Keratinocyte (primary cell): Measurements from ENCODE around the gene MRPL53. TPM values are rescaled to one million over a fixed set of nuclear protein-coding genes. Genes with fewer than 3 reads are reported as not detected.

Experiments used
- DNase-seq: peaks from one replicate; pipeline ENCODE4 v3.0.0-alpha.2; 2011; ENCODE audit warnings: low read depth, missing footprints, low spot score
- FAIRE-seq: peaks from 2 replicates; lab custom pipeline; 2011; peaks lifted over from hg19 to GRCh38; lab: Jason Lieb, UNC
- H2AFZ ChIP-seq: 2 replicates; pipeline ENCODE4 v1.6.0; 2012; ENCODE audit warnings: low read length, control low read depth, inconsistent platforms; ENCODE audit not compliant: control insufficient read depth
- H3K27ac ChIP-seq: 2 replicates; pipeline ENCODE4 v1.5.1; 2011; ENCODE audit warnings: low read length; ENCODE audit not compliant: control insufficient read depth, insufficient read depth
- H3K27me3 ChIP-seq: 3 replicates; pipeline ENCODE4 v1.6.0; 2011; ENCODE audit warnings: low read length; ENCODE audit not compliant: control insufficient read depth, insufficient read depth; ENCODE audit errors: extremely low read depth
- H3K36me3 ChIP-seq, 2 experiments: 2 replicates in 1 of 2; 3 replicates in 1 of 2; pipeline ENCODE4 v1.5.1; 2011; ENCODE audit warnings: low read length in 2 of 2, mild to moderate bottlenecking in 1 of 2; ENCODE audit not compliant: control insufficient read depth in 2 of 2, insufficient read depth in 2 of 2; ENCODE audit errors: extremely low read depth in 1 of 2
- H3K4me1 ChIP-seq: 3 replicates; pipeline ENCODE4 v1.5.1; 2011; ENCODE audit warnings: low read length; ENCODE audit not compliant: control insufficient read depth, insufficient read depth; ENCODE audit errors: extremely low read depth
- H3K4me2 ChIP-seq: 3 replicates; pipeline ENCODE4 v1.6.0; 2011; ENCODE audit warnings: low read depth, low read length; ENCODE audit not compliant: control insufficient read depth, insufficient read depth; ENCODE audit errors: extremely low read depth
- H3K4me3 ChIP-seq, 3 experiments: fragments of 200-600 bp in 1 of 3; sonication (generic) in 1 of 3; 2 replicates in 2 of 3; 3 replicates in 1 of 3; pipeline ENCODE4 v1.5.1; 2011 to 2016; ENCODE audit warnings: low read length in 3 of 3, mild to moderate bottlenecking in 3 of 3, control low read depth in 2 of 3, inconsistent platforms in 1 of 3, low read depth in 1 of 3, mixed read lengths in 1 of 3, mixed run types in 1 of 3, moderate library complexity in 1 of 3; ENCODE audit not compliant: control insufficient read depth in 2 of 3, insufficient read depth in 2 of 3; ENCODE audit errors: extremely low read depth in 1 of 3
- H3K79me2 ChIP-seq: 2 replicates; pipeline ENCODE4 v1.6.0; 2012; ENCODE audit warnings: low read length; ENCODE audit not compliant: control insufficient read depth, insufficient read depth
- H3K9ac ChIP-seq: 3 replicates; pipeline ENCODE4 v1.6.0; 2011; ENCODE audit warnings: low read length; ENCODE audit not compliant: control insufficient read depth, insufficient read depth; ENCODE audit errors: extremely low read depth
- H3K9me1 ChIP-seq: 3 replicates; pipeline ENCODE4 v1.6.0; 2011; ENCODE audit warnings: low read length; ENCODE audit not compliant: control insufficient read depth, insufficient read depth; ENCODE audit errors: extremely low read depth
- H3K9me3 ChIP-seq: 2 replicates; pipeline ENCODE4 v1.5.1; 2012; ENCODE audit warnings: low read depth, low read length; ENCODE audit not compliant: control insufficient read depth
- H4K20me1 ChIP-seq: 3 replicates; pipeline ENCODE4 v1.6.0; 2011; ENCODE audit warnings: low read length; ENCODE audit not compliant: control insufficient read depth, insufficient read depth; ENCODE audit errors: extremely low read depth
- CTCF ChIP-seq, 3 experiments: IDR thresholded peaks in 1 of 3; conservative IDR thresholded peaks in 1 of 3; optimal IDR thresholded peaks in 1 of 3; 2 replicates in 2 of 3; 3 replicates in 1 of 3; pipeline versions ENCODE3 to v1.5.1; 2011; ENCODE audit warnings: low read length in 3 of 3, mild to moderate bottlenecking in 3 of 3, moderate library complexity in 2 of 3, control low read depth in 1 of 3, inconsistent platforms in 1 of 3; ENCODE audit not compliant: insufficient read depth in 2 of 3; ENCODE audit errors: extremely low read depth in 1 of 3
- EZH2 ChIP-seq: IDR thresholded peaks from one replicate; pipeline ENCODE4 v1.6.1; 2012; ENCODE audit warnings: inconsistent platforms, mild to moderate bottlenecking, low read length, moderate library complexity
- dilution Hi-C: fragments of 300-500 bp; cut with MboI; formaldehyde crosslinking; loops from one replicate; pipeline ENCODE4 v1.7.0; 2020; ENCODE audit warnings: low sequenced_read_pairs; ENCODE audit not compliant: extremely low pct_ligation_motif_present
- polyA plus RNA-seq, 5 experiments: library from polyadenylated mRNA; depleted of rRNA in 3 of 5; stranded (reverse) in 3 of 5; stranded (forward) in 1 of 5; unstranded in 1 of 5; fragments of >200 nt; gene quantifications; 1 replicate in 1 of 5; 2 replicates in 3 of 5; 3 replicates in 1 of 5; pipeline versions ENCODE4 v1.2.1 to v1.2.3, GENCODE V29; 2011 to 2012; ENCODE audit warnings: missing spikeins in 2 of 5, low read depth in 1 of 5, low replicate concordance in 1 of 5

Gene MRPL53
- polyA plus RNA-seq, 1 donor (not counting 4 experiments of a cell fraction or from before 2014, with no cell fraction given), result 31.0 TPM

DNA sequence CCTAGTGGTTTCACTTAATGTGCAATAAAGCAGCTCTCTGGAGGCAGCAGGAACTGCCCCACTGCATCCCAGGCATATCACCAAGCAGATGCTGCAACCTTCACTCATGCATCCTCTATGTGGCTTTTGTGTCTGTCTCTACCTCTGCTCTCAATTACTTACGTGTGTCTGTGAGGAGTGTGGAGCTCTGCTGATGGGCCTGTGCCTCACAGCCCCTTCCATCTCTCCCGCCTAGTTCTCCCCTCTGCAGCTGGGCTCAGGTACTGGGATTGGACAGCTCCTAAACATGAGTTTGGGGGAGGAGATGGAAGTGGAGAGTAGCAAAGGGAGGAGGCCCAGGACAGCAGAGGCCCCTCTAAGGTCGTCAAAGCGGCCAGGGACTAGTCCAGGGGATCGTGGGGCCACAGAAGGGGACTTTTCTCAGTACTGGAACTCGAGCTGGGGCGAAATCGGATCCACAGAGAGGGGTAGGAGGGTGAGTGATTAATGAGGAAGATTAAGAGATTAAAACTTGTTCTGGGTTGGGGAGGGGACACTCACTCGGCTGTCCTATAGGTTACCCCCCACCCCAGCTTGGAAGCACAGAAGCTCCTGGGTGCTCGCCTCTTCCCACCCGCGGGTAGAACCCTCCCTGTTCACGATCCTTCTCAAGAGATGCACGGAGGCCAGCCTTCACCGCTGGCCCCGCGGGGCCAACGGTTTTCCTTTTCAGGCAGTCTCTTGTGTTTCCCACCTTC, 29.0 kb upstream of the MRPL53 start:
- Histone ChIP-seq H3K9me1 (no peaks in the 10 kb centered on the region), H3K4me2 (no peak overlapping the region), H4K20me1 (no peaks in the 10 kb centered on the region), H3K27me3 (peaks cover 41% of the 10 kb centered on the region), H3K27ac (no peak overlapping the region), H3K9ac (no peak overlapping the region), H3K4me3 (no peak overlapping the region), H3K4me1 (peaks cover 39% of the 10 kb centered on the region), H3K79me2 (peaks cover 9% of the 10 kb centered on the region), H3K36me3 (peaks cover 9 to 10% of the 10 kb centered on the region in 2 experiments), H2AFZ (no peak overlapping the region), H3K9me3 (no peaks in the 10 kb centered on the region)
- DNase-seq, result no peak
- dilution Hi-C loops, result no loop called here
- FAIRE-seq, result no peak
- TF ChIP-seq EZH2 (no peak), CTCF (optimal IDR thresholded peaks at IDR 0.05 in 1 of 3, IDR thresholded peaks at IDR 0.05 in 1 of 3, conservative IDR thresholded peaks at IDR 0.05 in 1 of 3; ENCODE audit: extremely low read depth in 1 of 3, insufficient read depth in 2 of 3, low read length in 3 of 3) (no peak)

DNA sequence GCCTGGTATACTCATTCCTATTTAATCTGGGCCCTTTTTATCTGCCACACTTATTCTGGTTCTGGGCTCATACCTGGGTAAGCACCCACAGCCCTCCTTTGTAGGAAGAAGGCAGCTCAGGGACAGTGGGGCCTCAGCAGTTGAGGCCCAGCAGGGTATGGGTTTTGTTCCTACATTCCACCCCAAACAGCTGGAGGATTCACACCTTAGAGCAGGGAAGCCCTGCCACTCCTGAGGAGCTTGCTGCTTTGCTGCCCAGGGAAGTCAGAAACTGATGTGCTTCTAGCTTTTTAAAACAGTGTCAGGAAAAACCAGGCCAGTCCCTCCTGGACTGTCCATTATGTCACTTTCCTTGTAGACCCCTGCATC, 28.1 kb upstream of the MRPL53 start:
- FAIRE-seq (no peak), DNase-seq (no peak)
- Histone ChIP-seq H2AFZ (no peak overlapping the region), H3K9me3 (no peaks in the 10 kb centered on the region), H3K9me1 (no peaks in the 10 kb centered on the region), H3K9ac (no peak overlapping the region), H3K36me3 (peaks cover 5 to 10% of the 10 kb centered on the region in 2 experiments), H3K27me3 (peaks cover 41% of the 10 kb centered on the region), H3K79me2 (peaks cover 3% of the 10 kb centered on the region), H3K4me1 (peaks cover 33% of the 10 kb centered on the region), H3K4me3 (no peak overlapping the region), H4K20me1 (no peaks in the 10 kb centered on the region), H3K4me2 (no peak overlapping the region), H3K27ac (no peak overlapping the region)
- dilution Hi-C loops, result no loop called here
- TF ChIP-seq EZH2 (no peak), CTCF (optimal IDR thresholded peaks at IDR 0.05 in 1 of 3, IDR thresholded peaks at IDR 0.05 in 1 of 3, conservative IDR thresholded peaks at IDR 0.05 in 1 of 3; ENCODE audit: extremely low read depth in 1 of 3, insufficient read depth in 2 of 3, low read length in 3 of 3) (no peak)
